Heart left ventricle (tissue), 13 donors: ENCODE data around the gene DMRTC2.

Experiments used
- POLR2A ChIP-seq, 2 donors: fragments of 450-650 bp; IDR thresholded peaks; one replicate each; pipeline ENCODE4 v1.6.1; 2017; ENCODE audit warnings: antibody characterized with exemption in 2 of 2, mild to moderate bottlenecking in 2 of 2, moderate library complexity in 2 of 2
- TF ChIP-seq, protein P1 (sequence below), 12 donors: fragments of 200-600 bp; sonication (generic) in 4 of 12; IDR thresholded peaks; one replicate each; pipeline versions ENCODE4 v1.5.0 to v1.8.0; 2018 to 2022; ENCODE audit warnings: antibody characterized with exemption in 12 of 12, mild to moderate bottlenecking in 5 of 12
- donor health status: ischemic (EF 13 %, LVEDD 7.1; RV severe dilation, severe dysfunction).
- donor health status: DM: no; HTN: yes; CAD: no.
- donor health status: DM: no; HTN: no; CAD: no.
- donor health status: ischemic (EF 25% LVEDD 6.9; RV normal size, moderate dysfunction).
- donor health status: ischemic (EF 25% LVEDD 5.7; RV mildly dilated, moderate dysfunction).
- donor health status: ischemic (EF 35%, LVEDD 5.7; RV mildly dilated, moderate dysfunction).
- donor health status: nonischemic (EF 11% LVEDD 7.7; RV severe dilation, severe dysfunction).
- donor health status: DM: yes; HTN: yes; CAD: no.
- donor health status: PGD.
- donor health status: ischemic (EF 29% LVEDD 5.4; RV normal size, mild dysfunction).
- donor health status: nonischemic (EF 23%, LVEDD 6.1; RV moderate dilation, normal function).

DNA sequence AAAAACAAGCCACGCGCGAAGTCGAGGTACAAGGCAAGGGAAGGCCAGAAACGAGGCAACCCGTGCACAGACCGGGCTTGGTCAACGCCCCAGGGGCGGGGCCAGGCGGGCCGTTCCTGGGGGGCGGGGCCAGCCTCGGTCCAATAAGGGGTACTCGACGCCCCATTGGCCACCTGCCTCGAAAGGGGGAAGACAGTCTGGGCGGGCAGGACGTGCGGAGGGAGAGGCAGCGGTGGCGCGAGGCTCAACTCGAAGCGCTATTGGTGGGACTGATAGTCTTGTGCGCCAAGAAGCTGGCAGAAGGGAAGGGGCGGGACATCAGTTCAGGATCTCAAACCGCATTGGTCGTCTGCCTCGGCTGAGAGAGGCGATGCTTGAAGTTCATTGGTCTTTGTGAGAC lies 241 bp upstream of the DMRTC2 start, which contains the start of gene LYPD4:
- TF ChIP-seq, protein P1, sequence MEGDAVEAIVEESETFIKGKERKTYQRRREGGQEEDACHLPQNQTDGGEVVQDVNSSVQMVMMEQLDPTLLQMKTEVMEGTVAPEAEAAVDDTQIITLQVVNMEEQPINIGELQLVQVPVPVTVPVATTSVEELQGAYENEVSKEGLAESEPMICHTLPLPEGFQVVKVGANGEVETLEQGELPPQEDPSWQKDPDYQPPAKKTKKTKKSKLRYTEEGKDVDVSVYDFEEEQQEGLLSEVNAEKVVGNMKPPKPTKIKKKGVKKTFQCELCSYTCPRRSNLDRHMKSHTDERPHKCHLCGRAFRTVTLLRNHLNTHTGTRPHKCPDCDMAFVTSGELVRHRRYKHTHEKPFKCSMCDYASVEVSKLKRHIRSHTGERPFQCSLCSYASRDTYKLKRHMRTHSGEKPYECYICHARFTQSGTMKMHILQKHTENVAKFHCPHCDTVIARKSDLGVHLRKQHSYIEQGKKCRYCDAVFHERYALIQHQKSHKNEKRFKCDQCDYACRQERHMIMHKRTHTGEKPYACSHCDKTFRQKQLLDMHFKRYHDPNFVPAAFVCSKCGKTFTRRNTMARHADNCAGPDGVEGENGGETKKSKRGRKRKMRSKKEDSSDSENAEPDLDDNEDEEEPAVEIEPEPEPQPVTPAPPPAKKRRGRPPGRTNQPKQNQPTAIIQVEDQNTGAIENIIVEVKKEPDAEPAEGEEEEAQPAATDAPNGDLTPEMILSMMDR (IDR thresholded peaks at IDR 0.05), result no peak
- TF ChIP-seq POLR2A (IDR thresholded peaks at IDR 0.05), result no peak
